ENCODE data around the gene SUN1. TPM values are rescaled to one million over a fixed set of nuclear protein-coding genes. Genes with fewer than 3 reads are reported as not detected.
"Not testable (repeated sequence)": the region's sequence is repeated elsewhere in the genome, so short reads cannot be mapped to it uniquely, and the experiment has no call there.

Gene SUN1
- total RNA-seq, 2 experiments from 2014 or later = 69.5 to 69.9 TPM

- intact Hi-C loops (cut with micrococcal nuclease) = no loop called here
- ChIA-PET POLR2A (no interaction called here), CTCF (interaction anchor here (0.6 to 1.8 kb wide), 2 partner anchors 61 to 93 kb away, joined by 4 read pairs; no protein-coding TSS in a partner anchor)
- Mint-ChIP-seq H3K4me1 (ENCODE audit: low read depth) (no peaks in the 10 kb centered on the region), H3K27ac (no peak overlapping the region), H3K27me3 (no peaks in the 10 kb centered on the region), H3K9me3 (no peaks in the 10 kb centered on the region), H3K4me3 (no peak overlapping the region), H3K36me3 (peaks cover 7% of the 10 kb centered on the region)
- no peak for DNase-seq
Measured at GRCh38 chr7:900331-901040, 68.2 kb downstream of the SUN1 start.

- intact Hi-C loops (cut with micrococcal nuclease) = no loop called here
- peaks cover 6% of the 10 kb centered on the region for H3K36me3 Mint-ChIP-seq
- no peak overlapping the region for H3K4me3 Mint-ChIP-seq
- no peaks in the 10 kb centered on the region for H3K9me3 Mint-ChIP-seq
- H3K4me1 Mint-ChIP-seq (ENCODE audit: low read depth) = no peaks in the 10 kb centered on the region
- DNase-seq = no peak
- no peaks in the 10 kb centered on the region for H3K27me3 Mint-ChIP-seq
- ChIA-PET POLR2A (no interaction called here), CTCF (interaction anchor here (0.6 to 1.8 kb wide), 2 partner anchors 61 to 92 kb away, joined by 4 read pairs; no protein-coding TSS in a partner anchor)
- H3K27ac Mint-ChIP-seq = no peak overlapping the region
Measured at GRCh38 chr7:901041-901387, 68.7 kb downstream of the SUN1 start.

- Mint-ChIP-seq H3K9me3 (no peaks in the 10 kb centered on the region), H3K36me3 (peaks cover 2% of the 10 kb centered on the region), H3K27ac (no peak overlapping the region), H3K4me3 (no peak overlapping the region), H3K27me3 (no peaks in the 10 kb centered on the region), H3K4me1 (ENCODE audit: low read depth) (no peaks in the 10 kb centered on the region)
- POLR2A ChIA-PET = no interaction called here
- peak; percentile 78 for DNase-seq
- intact Hi-C loops (cut with micrococcal nuclease) = no loop called here
- CTCF ChIA-PET = interaction anchor here (1.8 kb wide), 1 partner anchor 91 kb away, joined by 4 read pairs; no protein-coding TSS in a partner anchor
Measured at GRCh38 chr7:901388-902154, 69.3 kb downstream of the SUN1 start.

- no peak for DNase-seq
- intact Hi-C loops (cut with micrococcal nuclease) = no loop called here
- no peaks in the 10 kb centered on the region for H3K4me1 Mint-ChIP-seq (ENCODE audit: low read depth)
- H3K4me3 Mint-ChIP-seq = no peak overlapping the region
- POLR2A ChIA-PET = no interaction called here
- H3K36me3 Mint-ChIP-seq = no peaks in the 10 kb centered on the region
- H3K9me3 Mint-ChIP-seq = no peaks in the 10 kb centered on the region
- CTCF ChIA-PET = no interaction called here
- no peaks in the 10 kb centered on the region for H3K27me3 Mint-ChIP-seq
- no peak overlapping the region for H3K27ac Mint-ChIP-seq
Measured at GRCh38 chr7:902996-903395, 70.7 kb downstream of the SUN1 start.

GRCh38 chr7:903921-904755, 71.9 kb downstream of the SUN1 start:
- no peaks in the 10 kb centered on the region for H3K36me3 Mint-ChIP-seq
- intact Hi-C loops (cut with micrococcal nuclease) = no loop called here
- no peaks in the 10 kb centered on the region for H3K27me3 Mint-ChIP-seq

GRCh38 chr7:904847-905246, 72.6 kb downstream of the SUN1 start:
- Mint-ChIP-seq H3K4me3 (no peak overlapping the region), H3K27ac (no peak overlapping the region), H3K27me3 (no peaks in the 10 kb centered on the region), H3K36me3 (no peaks in the 10 kb centered on the region), H3K9me3 (no peaks in the 10 kb centered on the region), H3K4me1 (ENCODE audit: low read depth) (peaks cover 3% of the 10 kb centered on the region)
- ChIA-PET POLR2A (no interaction called here), CTCF (no interaction called here)
- intact Hi-C loops (cut with micrococcal nuclease) = no loop called here
- no peak for DNase-seq

More at GRCh38 chr7:903921-904755, 71.9 kb downstream of the SUN1 start:
- ChIA-PET CTCF (interaction anchor here (1.2 kb wide), 1 partner anchor 89 kb away, joined by 3 read pairs; no protein-coding TSS in a partner anchor), POLR2A (no interaction called here)
- DNase-seq = no peak
- Mint-ChIP-seq H3K4me3 (no peak overlapping the region), H3K9me3 (no peaks in the 10 kb centered on the region), H3K27ac (no peak overlapping the region), H3K4me1 (ENCODE audit: low read depth) (no peaks in the 10 kb centered on the region)

GRCh38 chr7:906776-907157, 74.5 kb downstream of the SUN1 start:
- H3K27ac Mint-ChIP-seq = no peak overlapping the region
- intact Hi-C loops (cut with micrococcal nuclease) = no loop called here
- POLR2A ChIA-PET = no interaction called here
- H3K36me3 Mint-ChIP-seq = no peaks in the 10 kb centered on the region
- CTCF ChIA-PET = interaction anchor here (4.4 to 5.6 kb wide), 2 partner anchors 68 to 86 kb away, joined by 27 read pairs; partner anchors contain the start of gene COX19
- no peaks in the 10 kb centered on the region for H3K27me3 Mint-ChIP-seq
- no peaks in the 10 kb centered on the region for H3K9me3 Mint-ChIP-seq
- no peak for DNase-seq
- H3K4me1 Mint-ChIP-seq (ENCODE audit: low read depth) = peaks cover 10% of the 10 kb centered on the region
- H3K4me3 Mint-ChIP-seq = no peak overlapping the region

GRCh38 chr7:907158-907980, 75.1 kb downstream of the SUN1 start:
- Mint-ChIP-seq H3K9me3 (no peaks in the 10 kb centered on the region), H3K4me1 (ENCODE audit: low read depth) (peaks cover 10% of the 10 kb centered on the region), H3K36me3 (no peaks in the 10 kb centered on the region), H3K27me3 (no peaks in the 10 kb centered on the region), H3K27ac (no peak overlapping the region), H3K4me3 (no peak overlapping the region)
- ChIA-PET CTCF (interaction anchor here (1.0 to 5.6 kb wide), 6 partner anchors 15 to 158 kb away, joined by 3 to 54 read pairs (median 22); partner anchors contain the start of genes ADAP1 and COX19), POLR2A (interaction anchor here (1.6 kb wide), 1 partner anchor 68 kb away, joined by 6 read pairs; the partner anchor contains the start of gene COX19)
- intact Hi-C loops (cut with micrococcal nuclease) = no loop called here
- no peak for DNase-seq

- no peaks in the 10 kb centered on the region for H3K27me3 Mint-ChIP-seq
- no peak overlapping the region for H3K4me3 Mint-ChIP-seq
- no peak for DNase-seq
- POLR2A ChIA-PET = interaction anchor here (0.6 to 1.6 kb wide), 2 partner anchors 67 to 137 kb away, joined by 3 to 6 read pairs; partner anchors contain the start of gene COX19
- no peaks in the 10 kb centered on the region for H3K9me3 Mint-ChIP-seq
- intact Hi-C loops (cut with micrococcal nuclease) = no loop called here
- H3K36me3 Mint-ChIP-seq = no peaks in the 10 kb centered on the region
- CTCF ChIA-PET = interaction anchor here (1.0 to 5.6 kb wide), 6 partner anchors 14 to 157 kb away, joined by 3 to 54 read pairs (median 22); partner anchors contain the start of genes ADAP1 and COX19
- no peak overlapping the region for H3K27ac Mint-ChIP-seq
- H3K4me1 Mint-ChIP-seq (ENCODE audit: low read depth) = peaks cover 10% of the 10 kb centered on the region
Measured at GRCh38 chr7:908159-908581, 75.9 kb downstream of the SUN1 start.

GRCh38 chr7:908591-909357, 76.5 kb downstream of the SUN1 start:
- H3K4me3 Mint-ChIP-seq; H3K9me3 Mint-ChIP-seq; H3K27me3 Mint-ChIP-seq; H3K27ac Mint-ChIP-seq; H3K4me1 Mint-ChIP-seq (ENCODE audit: low read depth); H3K36me3 Mint-ChIP-seq: not testable (repeated sequence)
- ChIA-PET CTCF (interaction anchor here (0.6 to 5.6 kb wide), 9 partner anchors 9 to 379 kb away, joined by 3 to 54 read pairs (median 15); partner anchors contain the start of genes ADAP1 and COX19), POLR2A (interaction anchor here (0.6 to 1.6 kb wide), 2 partner anchors 66 to 136 kb away, joined by 3 to 6 read pairs; partner anchors contain the start of gene COX19)
- DNase-seq = peak; percentile 77
- intact Hi-C loops (cut with micrococcal nuclease) = loop anchor here (1.0 kb wide), 1 partner anchor 46 kb away; the partner anchor contains the start of gene ADAP1
